ENCODE measurements around the gene MAP2K7. TPM values are rescaled to one million over a fixed set of nuclear protein-coding genes. Genes with fewer than 3 reads are reported as not detected.

The MAP2K7 gene
- total RNA-seq, 6 experiments from 2014 or later: 9.7 to 22.1 (median 15.6) TPM

DNA sequence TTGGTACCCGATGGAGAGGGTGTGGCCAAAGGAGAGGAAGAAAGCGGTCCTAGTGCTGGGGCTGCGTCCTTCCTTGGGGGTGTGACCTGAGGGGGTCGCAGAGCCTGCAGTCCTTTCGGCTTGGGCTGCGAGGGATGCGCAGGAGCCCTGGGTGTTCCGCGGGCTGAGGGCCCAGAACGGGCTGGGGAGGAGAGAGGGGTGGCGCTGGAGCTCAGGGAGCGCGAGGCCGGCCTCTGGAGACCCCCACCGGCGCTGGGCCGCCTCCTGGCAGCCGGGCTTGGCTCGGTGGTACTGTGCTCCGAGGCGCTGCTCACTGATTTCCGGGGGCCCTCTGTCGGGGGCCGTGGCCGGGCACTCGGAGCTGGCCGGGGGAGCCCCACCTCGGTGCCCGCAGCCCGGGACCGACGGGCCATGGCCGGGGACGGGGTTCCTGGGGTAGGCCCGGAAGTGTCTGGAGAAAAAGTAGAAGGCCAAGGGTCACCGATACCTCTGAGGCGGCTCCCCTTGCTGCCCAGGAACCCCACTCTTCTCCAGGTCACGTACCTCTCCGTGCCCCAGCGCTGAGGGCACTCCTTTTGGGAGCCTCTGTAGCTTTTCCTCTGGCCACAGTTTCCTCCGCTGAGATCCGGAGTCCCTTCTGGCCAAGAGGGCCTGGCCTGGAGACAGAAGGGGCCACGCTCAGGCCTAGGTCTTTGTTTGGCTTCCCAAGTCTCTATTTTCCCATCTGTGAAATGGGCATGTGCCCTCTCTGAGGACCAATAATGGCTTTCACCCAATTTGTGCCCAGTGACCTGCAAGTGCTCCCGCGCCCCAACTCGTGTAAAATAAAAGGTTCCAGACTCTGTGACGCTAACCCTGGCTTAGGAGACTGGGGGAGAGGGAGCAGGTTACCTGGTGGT, 31.1 kb upstream of the MAP2K7 start:
- TF ChIP-seq CTCF (IDR thresholded peaks at IDR 0.05) (no peak), POLR2A (IDR thresholded peaks at IDR 0.05) (no peak)
- H3K4me3 ChIP-seq: no peak overlapping the region
- intact Hi-C loops (cut with DNase I): no loop called here
- peaks cover 0 to 4% of the 10 kb centered on the region in 2 donors for H3K27me3 ChIP-seq
- DNase-seq: peak in 1 of 3 donors; percentile 48
- peaks cover 0 to 6% (median 0%) of the 10 kb centered on the region in 4 donors for H3K4me1 ChIP-seq
- H3K36me3 ChIP-seq: no peaks in the 10 kb centered on the region
- no peak for ATAC-seq
- 56% methylated on average over 8 of the region's 47 CpGs for WGBS (ENCODE audit: insufficient coverage, low coverage, low lambda C conversion rate, missing lambda C conversion rate)
- H3K27ac ChIP-seq: no peak overlapping the region
- no peaks in the 10 kb centered on the region for H3K9me3 ChIP-seq

DNA sequence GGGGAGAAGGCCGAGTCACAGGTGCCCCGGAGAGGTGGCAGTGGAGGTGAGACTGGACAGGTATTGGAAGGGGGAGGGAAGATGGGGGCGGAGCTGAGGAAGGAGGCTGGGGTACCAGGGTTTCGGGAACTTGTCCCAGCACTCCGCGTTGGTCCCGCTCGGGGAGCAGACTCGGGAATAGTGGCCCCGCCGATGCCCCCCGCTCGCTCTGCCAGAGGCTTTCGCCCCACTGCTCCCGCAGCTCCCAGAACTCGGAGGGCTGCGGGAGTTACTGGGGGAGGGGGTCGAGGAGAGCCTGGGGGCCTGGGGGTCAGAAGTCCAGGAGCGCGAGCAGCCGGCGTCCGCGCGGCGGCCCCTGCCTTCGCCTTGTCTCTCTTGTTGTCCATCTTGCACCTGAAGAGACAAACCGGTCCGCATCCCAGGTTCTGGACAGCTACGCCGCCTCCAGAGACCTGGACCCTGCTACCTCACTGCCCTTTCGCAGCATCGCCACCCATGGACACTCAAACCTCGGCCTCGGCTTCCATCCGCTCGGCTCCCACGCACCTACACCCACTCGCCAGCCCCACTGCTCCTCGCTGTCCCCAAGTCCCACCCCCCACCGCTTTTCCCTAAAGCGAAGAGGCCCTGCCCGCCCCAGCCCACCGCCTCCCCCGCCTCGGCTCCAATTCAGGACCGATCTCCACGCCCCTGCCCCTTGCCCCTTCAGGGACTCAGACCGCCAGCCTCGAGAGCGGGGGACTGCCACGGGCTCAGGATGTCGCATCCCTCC, 30.2 kb upstream of the MAP2K7 start:
- H3K27ac ChIP-seq: no peak overlapping the region
- H3K4me1 ChIP-seq: peaks cover 0 to 6% (median 0%) of the 10 kb centered on the region in 4 donors

DNA sequence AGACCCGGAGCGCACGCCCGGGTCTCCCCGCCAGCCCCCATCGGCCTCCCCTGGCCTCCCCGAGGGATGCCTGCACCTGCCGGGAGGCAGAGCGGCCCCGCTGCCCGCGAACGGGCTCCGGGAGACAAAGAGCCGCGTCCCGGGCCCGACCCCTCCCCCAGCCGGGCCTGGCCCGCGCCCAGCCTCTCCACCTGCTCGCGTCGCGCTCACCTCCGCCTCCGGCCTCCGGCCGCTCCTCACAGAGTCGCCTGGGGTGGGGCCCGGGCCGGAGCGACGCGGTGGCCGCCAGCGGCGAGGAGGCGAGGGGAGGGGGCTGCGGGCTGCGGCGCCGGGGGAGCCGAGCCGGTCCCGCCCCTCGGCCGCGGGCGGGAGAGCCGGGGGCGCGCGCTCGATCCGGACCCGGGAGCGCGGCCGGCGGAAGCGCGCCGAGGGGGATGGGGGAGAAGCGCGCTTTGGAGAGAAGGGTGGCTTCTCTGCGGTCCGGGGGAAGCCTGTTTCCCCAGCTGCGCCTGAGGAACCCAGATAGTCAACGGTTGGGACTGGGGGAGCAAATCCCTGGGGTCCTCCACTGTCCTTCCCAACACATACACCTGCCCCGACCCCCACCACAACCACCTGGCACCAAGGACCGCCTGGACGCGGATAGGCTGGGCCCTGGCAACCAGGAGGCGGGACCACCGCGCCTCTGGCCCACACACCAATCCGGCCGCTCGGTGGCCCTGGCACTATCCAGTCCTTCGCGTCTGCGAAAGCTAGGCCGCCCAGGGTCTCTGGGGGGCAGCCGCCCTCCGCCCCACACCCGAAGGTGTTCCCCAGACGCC, 29.4 kb upstream of the MAP2K7 start, which contains the start of gene PRR36:
PRR36 (minus strand) TSS at position 315 of the 821 bp plus-strand sequence. CDS start 701 bp downstream, outside the sequence.
- H3K36me3 ChIP-seq: no peaks in the 10 kb centered on the region
- intact Hi-C loops (cut with DNase I): no loop called here
- TF ChIP-seq CTCF (IDR thresholded peaks at IDR 0.05): no peak
- peaks cover 0 to 5% (median 0%) of the 10 kb centered on the region in 4 donors for H3K4me1 ChIP-seq
- 6% methylated on average over 16 of the region's 88 CpGs for WGBS (ENCODE audit: insufficient coverage, low coverage, low lambda C conversion rate, missing lambda C conversion rate)
- DNase-seq: no peak
- no peak for ATAC-seq
- H3K27ac ChIP-seq: no peak within 1 kb of the TSS
- H3K9me3 ChIP-seq: no peaks in the 10 kb centered on the region
- H3K4me3 ChIP-seq: no peak within 1 kb of the TSS
- H3K27me3 ChIP-seq: peaks cover 0 to 4% of the 10 kb centered on the region in 2 donors

More for the DNA sequence above, 30.2 kb upstream of the MAP2K7 start:
- Histone ChIP-seq H3K9me3 (no peaks in the 10 kb centered on the region), H3K27me3 (peaks cover 0 to 4% of the 10 kb centered on the region in 2 donors), H3K4me3 (no peak overlapping the region), H3K36me3 (no peaks in the 10 kb centered on the region)
- WGBS (ENCODE audit: insufficient coverage, low coverage, low lambda C conversion rate, missing lambda C conversion rate): 8% methylated on average over 20 of the region's 53 CpGs
- intact Hi-C loops (cut with DNase I): no loop called here
- DNase-seq (peak in 1 of 3 donors; percentile 55), ATAC-seq (no peak)
- TF ChIP-seq POLR2A (IDR thresholded peaks at IDR 0.05) (no peak), CTCF (IDR thresholded peaks at IDR 0.05) (no peak)

- H3K4me1 ChIP-seq: no peaks in the 10 kb centered on the region
- H3K36me3 ChIP-seq: no peaks in the 10 kb centered on the region
- WGBS (ENCODE audit: insufficient coverage, low coverage, low lambda C conversion rate, missing lambda C conversion rate): 29% methylated on average over 8 of the region's 12 CpGs
- H3K4me3 ChIP-seq: no peak overlapping the region
- intact Hi-C loops (cut with DNase I): no loop called here
- H3K9me3 ChIP-seq: no peaks in the 10 kb centered on the region
- DNase-seq (no peak), ATAC-seq (no peak)
- H3K27me3 ChIP-seq: peaks cover 0 to 4% of the 10 kb centered on the region in 2 donors
- TF ChIP-seq CTCF (IDR thresholded peaks at IDR 0.05) (no peak), POLR2A (IDR thresholded peaks at IDR 0.05) (no peak)
- H3K27ac ChIP-seq: no peak overlapping the region
Observed at GRCh38 chr19:7874897-7875273, 28.8 kb upstream of the MAP2K7 start.
